ENCODE results near the gene DDX3X. TPM values are rescaled to one million over a fixed set of nuclear protein-coding genes. Genes with fewer than 3 reads are reported as not detected.

The DDX3X gene
- total RNA-seq, 2 experiments from 2014 or later: 75.1 to 85.0 TPM

DNA sequence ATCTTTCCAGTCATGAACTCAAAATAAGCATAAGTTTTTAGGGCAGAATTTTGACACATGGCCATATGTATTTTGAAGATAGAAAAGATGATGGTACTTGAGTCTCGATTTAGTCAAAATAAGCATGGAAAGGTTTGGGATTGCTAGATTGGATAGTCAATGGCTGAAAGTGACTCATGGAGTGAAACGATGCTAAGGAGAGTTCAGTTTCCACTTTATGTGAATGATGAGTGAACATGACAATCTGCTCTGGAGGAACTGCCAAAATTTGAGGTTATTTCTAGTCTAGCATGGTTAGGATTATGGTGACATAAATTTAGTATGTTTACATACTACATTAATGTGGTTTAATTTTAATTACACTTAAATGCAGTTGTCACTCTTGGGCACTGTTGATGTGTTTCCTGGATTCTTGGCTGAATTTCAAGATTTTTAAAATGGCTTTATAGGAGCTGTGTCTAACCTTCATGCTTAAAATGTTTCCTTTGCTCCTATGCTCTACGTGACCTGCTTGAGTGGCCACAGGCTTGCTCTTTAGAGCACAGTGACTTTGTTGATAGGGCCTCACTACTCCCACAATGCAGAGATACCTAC, 17.1 kb downstream of the DDX3X start:
- 0 out of 2 replicates have a peak, but pooled peaks cover 5% of the 10 kb centered on the region for H4K20me1 ChIP-seq (ENCODE audit: insufficient read depth, low read length)
- intact Hi-C loops (cut with micrococcal nuclease; ENCODE audit: unreplicated experiment): no loop called here

GRCh38 chrX:41351923-41352322, 18.0 kb downstream of the DDX3X start:
- intact Hi-C loops (cut with micrococcal nuclease; ENCODE audit: unreplicated experiment): no loop called here
- ChIA-PET POLR2A (interaction anchor here (0.8 kb wide), 1 partner anchor 9 kb away, joined by 3 read pairs; no protein-coding TSS in a partner anchor), CTCF (ENCODE audit: unreplicated experiment) (no interaction called here)
- no peak overlapping the region for H3K27ac ChIP-seq (ENCODE audit: low read depth, low read length, poor library complexity, severe bottlenecking)
- H3K4me2 ChIP-seq (ENCODE audit: low read length): no peak overlapping the region
- DNase-seq (ENCODE audit: low spot score): no peak
- no peaks in the 10 kb centered on the region for H3K9me3 ChIP-seq (ENCODE audit: low read length)
- no peaks in the 10 kb centered on the region for H3K9me2 ChIP-seq (ENCODE audit: insufficient read depth, low read length)
- H4K20me1 ChIP-seq (ENCODE audit: insufficient read depth, low read length): no peaks in the 10 kb centered on the region
- H2AFZ ChIP-seq (ENCODE audit: low read length): no peak overlapping the region
- no TSS peak for BruUV-seq (replicated peaks)
- H3K79me2 ChIP-seq (ENCODE audit: insufficient read depth, low read depth, low read length): no peaks in the 10 kb centered on the region
- H3K4me3 ChIP-seq (ENCODE audit: low read depth, low read length, poor library complexity, severe bottlenecking): no peak overlapping the region
- peaks cover 12% of the 10 kb centered on the region for H3K4me1 ChIP-seq (ENCODE audit: insufficient read depth, low read length, poor library complexity, severe bottlenecking)
- H3K36me3 ChIP-seq (ENCODE audit: insufficient read depth, low read length): peaks cover 39% of the 10 kb centered on the region
- TF ChIP-seq EZH2phosphoT487 (IDR thresholded peaks at IDR 0.05; ENCODE audit: borderline replicate concordance, low read depth, low read length) (no peak), CTCF (conservative IDR thresholded peaks at IDR 0.05; ENCODE audit: low read length) (no peak)

More for the DNA sequence above, 17.1 kb downstream of the DDX3X start:
- BruUV-seq (replicated peaks): no TSS peak
- TF ChIP-seq CTCF (conservative IDR thresholded peaks at IDR 0.05; ENCODE audit: low read length): no peak
- TF ChIP-seq EZH2phosphoT487 (IDR thresholded peaks at IDR 0.05; ENCODE audit: borderline replicate concordance, low read depth, low read length): no peak
- DNase-seq (ENCODE audit: low spot score): no peak
- POLR2A ChIA-PET: no interaction called here
- Histone ChIP-seq H3K9me2 (ENCODE audit: insufficient read depth, low read length) (no peaks in the 10 kb centered on the region), H3K4me1 (ENCODE audit: insufficient read depth, low read length, poor library complexity, severe bottlenecking) (peaks cover 12% of the 10 kb centered on the region), H3K9me3 (ENCODE audit: low read length) (no peaks in the 10 kb centered on the region), H3K4me2 (ENCODE audit: low read length) (no peak overlapping the region), H2AFZ (ENCODE audit: low read length) (no peak overlapping the region), H3K4me3 (ENCODE audit: low read depth, low read length, poor library complexity, severe bottlenecking) (no peak overlapping the region), H3K79me2 (ENCODE audit: insufficient read depth, low read depth, low read length) (no peaks in the 10 kb centered on the region), H3K27ac (ENCODE audit: low read depth, low read length, poor library complexity, severe bottlenecking) (no peak overlapping the region), H3K36me3 (ENCODE audit: insufficient read depth, low read length) (peaks cover 47% of the 10 kb centered on the region)
- CTCF ChIA-PET (ENCODE audit: unreplicated experiment): no interaction called here

DNA sequence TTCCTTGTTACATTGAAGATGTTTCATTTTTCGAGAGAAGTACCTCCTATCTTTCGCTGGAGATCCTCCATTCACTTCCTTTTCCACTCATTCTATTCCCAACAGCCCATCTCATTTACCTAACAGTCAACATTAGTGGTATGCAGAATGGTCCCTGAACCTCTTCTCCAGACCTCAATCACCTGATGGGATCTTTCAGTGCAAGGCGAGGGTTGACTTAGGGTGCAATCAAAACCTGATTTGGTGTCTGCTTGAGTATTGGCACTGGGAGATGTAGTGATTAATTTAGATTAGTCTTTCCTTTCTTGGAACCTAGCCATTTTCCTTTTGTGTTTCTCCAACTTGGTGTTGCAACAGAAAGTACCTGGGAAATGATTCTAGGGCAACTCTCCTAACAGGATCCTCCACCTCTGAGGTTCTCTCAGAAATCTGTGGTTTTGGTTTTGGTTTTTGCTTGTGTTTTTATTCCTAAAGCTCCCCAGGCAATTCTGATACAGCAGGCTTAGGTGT, 18.4 kb downstream of the DDX3X start:
- no peaks in the 10 kb centered on the region for H4K20me1 ChIP-seq (ENCODE audit: insufficient read depth, low read length)
- CTCF ChIA-PET (ENCODE audit: unreplicated experiment): no interaction called here
- intact Hi-C loops (cut with micrococcal nuclease; ENCODE audit: unreplicated experiment): no loop called here

More for the DNA sequence above, 18.4 kb downstream of the DDX3X start:
- Histone ChIP-seq H3K79me2 (ENCODE audit: insufficient read depth, low read depth, low read length) (no peaks in the 10 kb centered on the region), H3K36me3 (ENCODE audit: insufficient read depth, low read length) (peaks cover 34% of the 10 kb centered on the region), H3K27ac (ENCODE audit: low read depth, low read length, poor library complexity, severe bottlenecking) (no peak overlapping the region), H3K9me3 (ENCODE audit: low read length) (no peaks in the 10 kb centered on the region), H3K4me1 (ENCODE audit: insufficient read depth, low read length, poor library complexity, severe bottlenecking) (peaks cover 12% of the 10 kb centered on the region), H3K4me2 (ENCODE audit: low read length) (peak overlapping the region; percentile 26; the same call in 1 of the 2 replicates), H3K9me2 (ENCODE audit: insufficient read depth, low read length) (no peaks in the 10 kb centered on the region), H3K4me3 (ENCODE audit: low read depth, low read length, poor library complexity, severe bottlenecking) (no peak overlapping the region), H2AFZ (ENCODE audit: low read length) (no peak overlapping the region)
- BruUV-seq (replicated peaks): no TSS peak
- no peak for DNase-seq (ENCODE audit: low spot score)
- TF ChIP-seq CTCF (conservative IDR thresholded peaks at IDR 0.05; ENCODE audit: low read length) (no peak), EZH2phosphoT487 (IDR thresholded peaks at IDR 0.05; ENCODE audit: borderline replicate concordance, low read depth, low read length) (no peak)
- POLR2A ChIA-PET: interaction anchor here (0.8 kb wide), 1 partner anchor 9 kb away, joined by 3 read pairs; no protein-coding TSS in a partner anchor

Data from OCI-LY7 (cell line).